Tibial artery (tissue), 4 donors: Measurements from ENCODE around the gene NRN1.

ENCODE experiments used
- DNase-seq, 2 donors: peaks; one replicate each; pipeline ENCODE4 v3.0.0-alpha.2; 2019
- H3K27ac ChIP-seq, 2 donors: fragments of 200-600 bp; sonication (generic) in 1 of 2; 1 replicate in 1 of 2; 2 replicates in 1 of 2; pipeline ENCODE4 v1.5.1; 2018 to 2019; ENCODE audit warnings: mild to moderate bottlenecking in 1 of 2
- H3K27me3 ChIP-seq, 2 donors: fragments of 200-600 bp; sonication (generic) in 1 of 2; one replicate each; pipeline versions ENCODE4 v1.5.1 to v1.6.0; 2016 to 2019
- H3K36me3 ChIP-seq, 3 donors: fragments of 200-600 bp; sonication (generic) in 2 of 3; one replicate each; pipeline ENCODE4 v1.5.1; 2016 to 2019; ENCODE audit warnings: mild to moderate bottlenecking in 2 of 3
- H3K4me1 ChIP-seq, 4 donors: fragments of 200-600 bp; sonication (generic) in 2 of 4; 1 replicate in 3 of 4; 2 replicates in 1 of 4; pipeline ENCODE4 v1.5.1; 2016 to 2019
- H3K4me3 ChIP-seq, 2 donors: fragments of 200-600 bp; sonication (generic) in 1 of 2; 1 replicate in 1 of 2; 2 replicates in 1 of 2; pipeline ENCODE4 v1.5.1; 2018 to 2019; ENCODE audit warnings: mild to moderate bottlenecking in 2 of 2
- H3K9me3 ChIP-seq, 3 donors: fragments of 200-600 bp; sonication (generic) in 1 of 3; one replicate each; pipeline ENCODE4 v1.5.1; 2016 to 2019
- CTCF ChIP-seq, 2 experiments: fragments of 200-600 bp in 1 of 2; fragments of 450-650 bp in 1 of 2; IDR thresholded peaks; one replicate each; pipeline ENCODE4 v1.5.1; 2017 to 2019; ENCODE audit warnings: antibody characterized with exemption in 2 of 2, mild to moderate bottlenecking in 1 of 2, moderate library complexity in 1 of 2
- intact Hi-C: fragments of 100-400 bp; cut with DNase I; formaldehyde crosslinking; loops from one replicate; pipeline ENCODE4 v1.15.0; 2023; ENCODE audit warnings: low total_unique reads

NRN1 gene

GRCh38 chr6:6006428-6007365 lies at the start of gene NRN1:
Gene NRN1 (minus strand): TSS chr6:6006925. CDS start chr6:6006749, 176 bp downstream.
- DNase-seq, result no peak
- intact Hi-C loops, result loop anchor here (5.0 to 10.0 kb wide), 3 partner anchors 239 to 802 kb away; no protein-coding TSS in a partner anchor
- H3K27me3 ChIP-seq, result peaks cover 4 to 83% of the 10 kb centered on the region in 2 donors
- no peak for TF ChIP-seq CTCF (IDR thresholded peaks at IDR 0.05)
- no peaks in the 10 kb centered on the region for H3K36me3 ChIP-seq
- peak within 1 kb of the TSS; percentile 56 to 69 for H3K4me3 ChIP-seq
- peaks cover 0 to 68% (median 45%) of the 10 kb centered on the region in 4 donors for H3K4me1 ChIP-seq
- H3K27ac ChIP-seq, result peak within 1 kb of the TSS; percentile 86 to 90
- peaks cover 0 to 5% (median 0%) of the 10 kb centered on the region in 3 donors for H3K9me3 ChIP-seq

DNA sequence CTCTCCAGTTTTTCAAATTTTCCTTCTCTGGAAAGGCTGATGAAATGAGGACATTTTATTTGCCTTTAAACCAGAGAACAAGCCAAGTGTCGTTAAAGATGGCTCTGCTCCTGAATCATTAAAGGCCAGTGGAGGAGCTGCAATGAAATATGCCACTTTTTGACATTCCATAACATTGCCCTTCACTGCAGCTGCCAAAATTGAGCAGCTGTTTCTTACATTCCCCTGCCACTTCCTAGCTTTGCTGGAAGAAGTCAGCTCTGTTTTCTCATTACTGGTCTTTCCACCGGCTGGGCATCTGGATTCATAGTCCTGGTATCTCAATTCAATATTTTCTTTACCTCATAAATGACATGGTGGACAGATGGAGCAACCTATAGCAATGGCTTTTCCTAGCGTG lies 45.5 kb upstream of the NRN1 start:
- H3K27me3 ChIP-seq, result peaks cover 0 to 10% of the 10 kb centered on the region in 2 donors
- TF ChIP-seq CTCF (IDR thresholded peaks at IDR 0.05), result no peak
- H3K4me3 ChIP-seq, result no peak overlapping the region
- no peak for DNase-seq
- H3K4me1 ChIP-seq, result no peaks in the 10 kb centered on the region
- no peaks in the 10 kb centered on the region for H3K9me3 ChIP-seq
- intact Hi-C loops, result loop anchor here (10.0 kb wide), 1 partner anchor 493 kb away; no protein-coding TSS in a partner anchor
- no peaks in the 10 kb centered on the region for H3K36me3 ChIP-seq
- no peak overlapping the region for H3K27ac ChIP-seq

GRCh38 chr6:6046716-6047115 lies 40.0 kb upstream of the NRN1 start:
- H3K9me3 ChIP-seq, result no peaks in the 10 kb centered on the region
- no peak for TF ChIP-seq CTCF (IDR thresholded peaks at IDR 0.05)

DNA sequence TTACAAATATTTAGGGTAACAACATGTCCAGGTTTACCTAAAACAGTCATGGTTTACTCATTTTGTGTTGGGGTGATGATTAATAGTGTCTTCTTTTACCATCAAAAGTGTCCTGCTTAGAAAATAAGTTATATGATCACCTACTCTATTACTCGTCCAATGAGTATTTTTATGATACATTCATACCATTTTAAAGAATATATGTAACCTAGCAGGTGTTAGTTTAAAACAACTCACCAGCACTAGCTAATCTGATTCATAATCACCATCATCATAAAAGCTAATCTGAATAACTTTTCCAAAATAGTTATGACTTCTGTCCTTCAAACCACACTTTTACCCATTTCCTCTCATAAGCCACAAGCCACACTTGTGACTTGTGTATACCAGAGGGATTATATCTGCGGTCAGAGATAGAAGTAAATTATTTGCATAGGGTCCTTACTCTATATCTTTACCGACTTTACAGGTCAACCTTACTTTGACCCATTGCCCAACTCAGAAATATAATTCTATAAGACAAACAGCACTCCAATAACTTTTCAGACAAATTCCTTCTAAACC lies 33.3 kb upstream of the NRN1 start:
- intact Hi-C loops, result no loop called here
- TF ChIP-seq CTCF (IDR thresholded peaks at IDR 0.05), result no peak
- DNase-seq, result no peak

More at GRCh38 chr6:6046716-6047115, 40.0 kb upstream of the NRN1 start:
- DNase-seq, result no peak
- Histone ChIP-seq H3K4me3 (no peak overlapping the region), H3K36me3 (no peaks in the 10 kb centered on the region), H3K4me1 (no peaks in the 10 kb centered on the region), H3K27me3 (peaks cover 0 to 2% of the 10 kb centered on the region in 2 donors), H3K27ac (no peak overlapping the region)
- intact Hi-C loops, result no loop called here

DNA sequence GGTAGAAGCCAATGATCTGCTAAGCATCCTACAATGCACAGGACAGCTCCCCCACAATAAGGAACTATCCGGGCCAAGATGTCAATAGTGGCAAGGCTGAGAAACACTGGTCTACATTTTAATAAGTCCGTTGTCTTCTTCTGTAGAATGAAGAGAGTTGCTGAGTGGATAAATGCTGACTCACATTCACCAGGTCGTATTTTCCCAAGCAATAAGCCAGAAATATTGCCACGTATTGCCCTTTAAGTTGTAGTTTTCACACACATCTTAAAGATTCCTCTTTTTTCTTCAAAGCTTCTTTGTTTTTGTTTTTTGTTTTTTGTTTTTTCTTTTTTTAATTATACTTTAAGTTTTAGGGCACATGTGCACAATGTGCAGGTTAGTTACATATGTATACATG lies 30.5 kb upstream of the NRN1 start:
- Histone ChIP-seq H3K27me3 (no peaks in the 10 kb centered on the region), H3K4me3 (no peak overlapping the region), H3K9me3 (no peaks in the 10 kb centered on the region), H3K36me3 (no peaks in the 10 kb centered on the region), H3K27ac (no peak overlapping the region), H3K4me1 (no peaks in the 10 kb centered on the region)
- no peak for DNase-seq
- TF ChIP-seq CTCF (IDR thresholded peaks at IDR 0.05), result no peak
- intact Hi-C loops, result no loop called here

More for the DNA sequence above, 33.3 kb upstream of the NRN1 start:
- Histone ChIP-seq H3K36me3 (no peaks in the 10 kb centered on the region), H3K27ac (no peak overlapping the region), H3K4me1 (no peaks in the 10 kb centered on the region), H3K4me3 (no peak overlapping the region), H3K27me3 (no peaks in the 10 kb centered on the region), H3K9me3 (no peaks in the 10 kb centered on the region)
